ENCODE measurements around the gene CALY. TPM values are rescaled to one million over a fixed set of nuclear protein-coding genes. Genes with fewer than 3 reads are reported as not detected.
A peak's percentile ranks its signal among the peaks of the same experiment; 100 is the strongest.

CALY gene
- total RNA-seq, 1 donor from 2014 or later: 1.5 TPM

GRCh38 chr10:133359554-133359971, 22.9 kb upstream of the CALY start:
- no peak for TF ChIP-seq CTCF (conservative IDR thresholded peaks at IDR 0.05; ENCODE audit: low read depth, low read length)
- H3K4me3 ChIP-seq (ENCODE audit: low read depth, low read length): no peak overlapping the region
- DNase-seq (ENCODE audit: low read depth): no peak

- TF ChIP-seq CTCF (conservative IDR thresholded peaks at IDR 0.05; ENCODE audit: low read depth, low read length): no peak
- DNase-seq (ENCODE audit: low read depth): no peak
These were observed 22.2 kb upstream of the CALY start for GRCh38 chr10:133358925-133359310.

GRCh38 chr10:133358162-133358924, 21.6 kb upstream of the CALY start:
- H3K4me3 ChIP-seq (ENCODE audit: low read depth, low read length): no peak overlapping the region
- no peak for TF ChIP-seq CTCF (conservative IDR thresholded peaks at IDR 0.05; ENCODE audit: low read depth, low read length)
- DNase-seq (ENCODE audit: low read depth): no peak

More at GRCh38 chr10:133358925-133359310, 22.2 kb upstream of the CALY start:
- no peak overlapping the region for H3K4me3 ChIP-seq (ENCODE audit: low read depth, low read length)

GRCh38 chr10:133357285-133358161, 20.8 kb upstream of the CALY start, which contains the start of gene FUOM:
Gene FUOM, minus strand, starts transcription at chr10:133358019. Its CDS starts 12 bp downstream, at chr10:133358007.
- DNase-seq (ENCODE audit: low read depth): no peak
- no peak for TF ChIP-seq CTCF (conservative IDR thresholded peaks at IDR 0.05; ENCODE audit: low read depth, low read length)
- peak within 1 kb of the TSS; percentile 68 for H3K4me3 ChIP-seq (ENCODE audit: low read depth, low read length)

- H3K4me3 ChIP-seq (ENCODE audit: low read depth, low read length): peak overlapping the region; percentile 68
These were observed 20.0 kb upstream of the CALY start for GRCh38 chr10:133356549-133357284.

More at GRCh38 chr10:133356549-133357284, 20.0 kb upstream of the CALY start:
- TF ChIP-seq CTCF (conservative IDR thresholded peaks at IDR 0.05; ENCODE audit: low read depth, low read length): no peak
- no peak for DNase-seq (ENCODE audit: low read depth)

All from epithelial cell of proximal tubule (primary cell).